ENCODE results near the gene SPEN.
"Not testable (repeated sequence)": the region's sequence is repeated elsewhere in the genome, so short reads cannot be mapped to it uniquely, and the experiment has no call there.

The SPEN gene

DNA sequence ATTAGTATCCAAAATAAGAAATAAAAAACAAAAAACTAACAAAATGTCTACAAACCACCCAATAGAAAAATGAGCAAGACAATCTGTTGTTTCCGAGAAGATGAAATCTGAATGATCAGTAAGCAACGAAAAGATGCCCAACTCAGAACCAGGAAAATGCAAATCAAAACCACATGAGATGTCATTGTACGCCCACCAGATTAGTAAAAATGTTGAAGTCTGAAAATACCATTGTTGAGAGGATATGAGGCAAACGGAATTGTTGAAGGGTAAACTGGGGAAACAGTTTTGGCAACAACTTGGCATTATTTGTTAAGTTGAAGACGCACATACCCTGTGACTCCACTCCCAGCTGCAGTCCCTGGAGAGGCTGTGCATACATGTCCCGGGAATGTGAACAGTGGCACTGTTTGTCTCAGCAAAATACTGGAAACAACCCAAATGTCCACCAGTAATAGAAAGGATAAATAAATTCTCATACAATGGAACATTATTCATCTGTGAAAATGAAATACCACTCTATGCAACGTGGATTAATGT is 117.8 kb downstream of the SPEN start:
- no peak for DNase-seq

DNA sequence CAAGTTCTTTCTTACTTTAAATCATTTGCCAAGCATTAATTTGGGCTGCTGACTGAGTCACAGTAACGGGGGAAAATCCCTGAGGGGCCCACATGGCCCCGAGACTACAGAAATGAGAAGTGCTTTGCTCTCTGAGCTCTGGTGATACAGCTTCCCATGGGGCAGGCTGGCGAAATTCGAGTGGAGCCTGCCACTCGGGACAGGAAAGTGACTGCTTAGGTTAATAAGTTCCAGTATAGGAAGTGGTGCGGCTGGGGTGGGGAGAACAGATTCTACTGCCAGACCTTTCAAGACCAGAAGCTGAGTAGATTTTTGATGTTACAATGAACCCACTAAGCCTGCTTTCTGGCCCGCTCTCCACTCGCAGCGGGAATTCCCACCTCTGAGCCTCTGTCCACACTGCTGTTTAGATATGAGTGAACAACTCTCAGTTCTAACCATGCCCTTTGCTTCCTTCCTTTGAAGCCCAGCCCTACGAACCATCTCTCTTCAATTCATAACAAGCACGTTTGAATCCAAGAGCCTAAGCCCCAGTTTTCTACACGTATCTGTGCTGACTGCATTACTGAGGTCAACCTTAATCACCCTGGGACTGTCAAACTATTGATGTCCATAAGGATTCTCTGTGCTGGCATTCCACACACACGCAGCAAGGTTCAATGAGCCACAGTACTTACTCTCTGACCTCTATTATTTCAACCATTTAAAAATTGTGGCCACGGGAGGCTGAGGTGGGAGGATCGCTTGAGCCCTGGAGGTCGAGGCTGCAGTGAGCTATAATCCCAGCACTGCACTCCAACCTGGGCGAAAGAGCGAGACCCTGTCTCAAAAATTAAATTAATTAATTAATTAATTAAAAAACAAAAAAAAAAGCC is 118.8 kb downstream of the SPEN start:
- no peak for DNase-seq

DNA sequence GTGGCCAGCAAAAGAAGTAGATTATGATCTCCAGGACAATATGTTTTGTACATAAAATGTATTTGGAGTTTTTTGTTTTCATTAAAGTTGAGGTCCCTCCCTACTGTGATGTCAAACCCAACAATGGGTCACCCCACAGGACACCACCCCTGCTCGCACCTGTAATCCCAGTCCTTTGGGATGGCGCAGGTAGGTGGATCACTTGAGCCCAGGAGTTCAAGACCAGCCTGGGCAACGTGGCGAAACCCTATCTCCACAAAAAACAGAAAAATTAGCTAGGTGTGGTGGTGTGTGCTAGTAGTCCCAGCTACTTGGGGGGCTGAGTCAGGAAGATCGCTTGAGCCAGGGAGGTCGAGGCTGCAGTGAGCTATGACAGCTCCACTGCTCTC is 119.4 kb downstream of the SPEN start:
- DNase-seq: no peak

DNA sequence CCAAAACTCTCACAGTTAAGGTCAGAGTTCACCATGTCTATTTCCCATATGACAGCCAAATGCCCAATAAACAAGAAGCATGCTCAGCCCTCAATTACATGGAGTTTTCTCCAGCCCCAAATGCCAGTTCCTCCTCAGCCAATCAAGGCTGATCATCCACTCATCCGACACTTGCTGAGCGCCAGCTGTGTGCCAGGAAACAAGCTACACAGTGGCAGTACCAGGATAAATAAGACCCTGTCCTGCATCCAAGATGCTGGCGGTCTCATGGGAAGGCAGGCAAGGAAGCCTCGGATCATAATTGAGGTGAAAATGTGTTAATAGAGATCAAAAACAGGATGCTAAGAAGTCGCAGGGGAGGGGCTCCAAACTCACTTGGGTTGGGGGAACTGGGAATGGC is 120.7 kb downstream of the SPEN start:
- DNase-seq: no peak

DNA sequence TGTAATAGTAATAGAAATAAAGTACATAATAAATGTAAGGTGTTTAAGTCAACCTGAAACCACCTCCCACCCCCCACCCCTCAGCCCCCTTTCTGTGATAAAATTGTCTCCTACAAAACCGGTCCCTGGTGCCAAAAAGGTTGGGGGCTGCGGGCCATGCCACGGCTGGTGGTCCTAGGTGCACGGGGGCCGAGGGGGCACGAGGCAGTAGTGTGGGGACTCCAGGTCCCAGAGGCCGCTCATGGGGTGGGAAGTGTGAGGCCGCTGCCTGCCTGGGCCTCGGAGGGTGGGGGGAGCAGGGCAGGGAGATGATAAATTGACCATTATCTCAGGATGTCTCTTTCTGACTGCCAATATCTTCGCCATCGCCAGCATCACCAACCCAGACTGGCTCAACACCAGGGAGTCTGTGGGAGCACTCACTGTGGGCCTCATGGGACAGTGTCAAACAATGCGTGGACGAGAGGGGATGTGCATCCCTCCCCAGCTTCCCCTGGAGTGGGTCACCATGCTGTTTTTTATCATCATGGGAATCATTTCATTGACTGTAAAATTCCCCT is 121.9 kb downstream of the SPEN start:
- no peak for DNase-seq

DNA sequence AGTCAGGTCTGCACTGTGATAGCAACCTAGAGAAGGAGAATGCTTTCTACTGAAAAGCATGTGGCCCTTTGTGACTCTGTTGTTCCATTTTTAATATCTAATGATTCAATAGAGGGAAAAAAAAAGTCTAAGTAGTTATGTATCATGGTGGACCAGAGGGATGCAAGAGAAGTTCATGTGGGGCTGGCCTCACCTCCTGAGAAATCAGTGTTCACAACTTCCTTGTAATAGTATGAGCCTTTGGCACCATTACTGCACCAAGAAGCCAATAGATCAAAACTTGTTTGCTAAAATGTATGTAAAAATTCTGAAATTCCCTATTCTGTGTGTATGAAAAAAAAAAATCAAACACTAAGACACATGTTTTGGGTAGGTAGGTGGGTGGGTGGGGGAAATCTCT is 123.4 kb downstream of the SPEN start:
- no peak for DNase-seq

DNA sequence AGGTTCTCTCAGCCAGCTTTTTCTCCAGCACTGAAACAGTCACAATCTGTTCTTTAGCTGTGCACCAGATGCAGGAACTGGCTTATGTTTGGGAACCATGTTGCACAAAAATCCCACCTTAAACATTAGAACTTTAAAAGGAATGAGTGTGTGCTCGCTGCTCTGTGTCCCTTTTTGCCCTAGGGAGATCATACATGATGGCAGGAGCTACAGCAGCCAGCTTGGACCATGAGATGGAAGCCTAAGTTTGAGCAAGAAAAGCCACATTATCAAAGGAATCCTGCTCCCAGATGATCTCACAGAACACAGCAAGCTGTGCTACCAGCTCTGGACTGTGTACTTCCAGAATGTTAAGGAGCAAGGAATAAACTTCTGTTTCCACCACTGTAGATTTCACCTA is 124.9 kb downstream of the SPEN start:
- DNase-seq: no peak

DNA sequence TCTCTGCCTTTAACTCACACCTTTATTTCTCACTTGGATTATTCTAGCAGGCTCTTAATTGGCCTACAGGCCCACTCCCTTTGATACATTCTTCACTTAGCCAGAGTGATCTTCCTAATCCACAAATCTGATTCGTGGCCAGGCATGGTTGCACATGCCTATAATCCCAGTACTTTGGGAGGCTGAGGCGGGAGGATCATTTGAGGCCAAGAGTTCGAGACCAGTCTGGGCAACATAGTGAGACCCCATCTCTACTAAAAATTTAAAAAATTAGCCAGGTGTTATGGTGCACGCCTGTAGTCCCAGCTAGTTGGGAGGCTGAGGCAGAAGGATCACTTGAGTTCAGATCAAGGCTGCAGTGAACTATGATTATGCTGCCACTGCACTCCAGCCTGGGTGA is 126.3 kb downstream of the SPEN start:
- no peak for DNase-seq

DNA sequence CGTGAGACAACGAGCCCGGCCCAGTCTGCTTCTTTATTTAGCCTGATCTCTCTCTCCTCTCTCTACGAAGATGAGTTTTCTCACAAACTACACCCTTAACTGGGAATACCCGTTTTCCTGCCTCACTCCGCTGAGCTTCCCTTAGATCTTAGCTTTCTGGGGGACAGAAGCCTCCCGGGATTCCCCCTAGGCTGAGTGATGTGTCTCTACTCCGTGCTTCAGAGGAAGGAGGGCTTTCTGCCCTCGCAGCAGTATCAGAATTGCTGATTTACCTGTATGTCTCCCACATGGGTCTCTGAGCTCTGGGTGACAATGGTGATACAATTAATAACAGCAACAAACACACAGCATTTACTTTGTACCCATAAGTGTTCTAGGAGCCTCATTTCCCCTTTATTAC is 127.3 kb downstream of the SPEN start:
- no peak for DNase-seq

DNA sequence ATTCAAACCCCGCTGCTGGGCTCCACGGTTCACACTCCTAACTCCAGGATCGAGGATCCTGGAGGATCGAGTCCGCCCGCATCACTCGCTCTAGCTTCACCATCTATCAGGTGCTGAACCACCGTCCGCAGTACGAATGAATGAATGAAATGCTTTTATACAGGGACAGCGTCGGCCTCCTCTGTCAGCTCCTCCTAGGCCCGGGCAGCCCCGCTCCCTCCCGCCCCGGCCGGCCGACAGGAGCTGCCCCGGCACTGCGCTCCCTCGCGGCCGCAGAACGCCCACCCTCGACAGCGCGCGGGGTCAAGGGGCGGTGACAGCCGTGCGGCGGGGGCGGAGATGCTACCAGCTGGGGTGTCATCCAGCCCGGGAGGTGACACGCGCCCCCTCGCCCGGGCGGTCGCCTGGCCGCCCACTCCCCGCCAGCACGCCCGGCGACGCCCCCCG is 127.9 kb downstream of the SPEN start:
- peak; percentile 77 for DNase-seq

DNA sequence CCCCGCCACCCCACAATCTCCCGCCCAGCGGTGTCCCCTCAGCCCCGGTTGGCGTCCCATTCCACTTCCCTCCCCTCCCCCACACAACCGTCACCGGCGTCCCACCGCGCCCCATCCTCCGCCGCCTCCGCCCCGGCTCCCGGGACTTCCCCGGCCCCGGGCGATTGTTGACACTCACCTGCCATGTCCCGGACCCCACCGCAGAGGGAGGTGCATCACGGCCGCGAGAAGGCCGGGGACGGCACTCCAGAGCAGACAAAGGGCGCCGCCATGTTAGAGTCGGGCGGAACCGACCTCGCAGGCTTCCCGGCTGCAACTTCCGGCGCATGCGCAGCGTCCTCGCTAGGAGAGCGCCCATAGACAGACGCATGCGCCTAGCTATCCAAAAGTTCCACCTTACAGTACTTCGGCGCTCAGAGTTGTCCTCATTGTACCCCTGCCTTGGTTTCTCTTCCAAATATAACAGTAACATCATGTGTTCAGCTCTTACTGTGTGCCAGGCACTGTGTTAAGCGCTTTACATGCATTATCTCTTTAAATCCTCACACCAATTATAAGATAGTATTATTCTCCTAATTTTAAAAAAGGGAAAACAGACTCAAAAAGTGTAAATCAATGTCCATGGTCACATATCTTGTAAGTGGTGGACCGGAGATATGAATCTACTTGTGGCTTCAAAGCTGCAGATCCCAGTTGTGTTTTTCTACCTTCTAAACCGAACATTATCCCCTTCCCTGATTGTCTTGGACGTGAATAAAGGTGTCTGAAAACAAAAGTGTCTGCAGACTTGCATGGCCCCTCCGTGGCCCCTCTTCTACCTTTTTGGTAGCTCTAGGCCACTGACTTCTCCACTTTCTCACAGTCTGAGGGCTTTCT is 128.5 kb downstream of the SPEN start, which contains the start of gene ZBTB17:
TSS of gene ZBTB17 (minus strand) at position 297 of the 876 bp plus-strand sequence. CDS start 27,606 bp downstream, outside the sequence.
- DNase-seq: peak; percentile 96

DNA sequence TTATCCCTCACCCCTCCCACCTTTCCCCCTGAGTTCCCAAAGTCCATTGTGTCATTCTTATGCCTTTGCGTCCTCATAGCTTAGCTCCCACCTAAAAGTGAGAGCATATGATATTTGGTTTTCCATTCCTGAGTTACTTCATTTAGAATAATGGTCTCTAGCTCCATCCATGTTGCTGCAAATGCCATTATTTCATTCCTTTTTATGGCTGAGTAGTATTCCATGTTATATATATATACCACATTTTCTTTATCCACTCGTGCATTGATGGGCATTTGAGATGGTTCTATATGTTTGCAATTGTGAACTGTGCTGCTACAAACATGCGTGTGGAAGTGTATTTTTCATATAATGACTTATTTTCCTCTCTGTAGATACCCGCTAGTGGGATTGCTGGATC is 130.4 kb downstream of the SPEN start:
- not testable (repeated sequence) for DNase-seq

DNA sequence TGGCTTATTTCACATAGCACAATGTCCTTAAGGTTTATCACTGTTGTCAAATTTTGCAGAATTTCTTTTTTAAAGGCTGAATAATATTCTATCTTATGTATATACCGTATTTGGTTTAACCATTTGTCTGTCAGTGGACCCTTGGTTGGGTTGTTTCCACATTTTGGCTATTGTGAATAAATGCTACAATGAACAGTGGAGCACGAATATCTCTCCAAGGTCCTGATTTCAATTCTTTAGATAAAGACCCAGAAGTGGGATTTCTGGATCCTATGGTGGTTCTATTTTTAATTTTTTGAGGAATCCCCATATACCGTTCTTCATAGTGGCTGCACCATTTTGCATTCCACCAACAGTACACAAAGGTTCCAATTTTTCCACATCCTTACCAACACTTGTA is 134.2 kb downstream of the SPEN start:
- no peak for DNase-seq

DNA sequence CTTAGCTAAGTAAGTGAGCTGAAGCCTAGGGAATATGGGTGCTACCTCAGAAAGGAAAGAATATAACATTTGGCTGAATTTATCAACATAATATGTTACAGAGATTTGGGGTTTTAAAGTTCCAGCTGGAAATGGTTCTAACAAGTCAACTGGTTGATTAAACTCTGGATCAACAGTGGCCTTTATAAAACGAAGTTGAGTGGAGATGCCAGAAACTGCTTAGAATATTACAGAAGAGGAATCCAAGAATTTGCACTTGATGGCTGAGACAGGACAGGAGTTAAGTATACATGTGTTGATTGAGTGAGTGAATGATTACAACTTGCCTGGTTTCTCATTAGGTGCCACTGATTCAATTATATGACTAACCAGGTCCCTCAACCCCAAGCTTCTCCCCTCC is 135.8 kb downstream of the SPEN start:
- DNase-seq: no peak

DNA sequence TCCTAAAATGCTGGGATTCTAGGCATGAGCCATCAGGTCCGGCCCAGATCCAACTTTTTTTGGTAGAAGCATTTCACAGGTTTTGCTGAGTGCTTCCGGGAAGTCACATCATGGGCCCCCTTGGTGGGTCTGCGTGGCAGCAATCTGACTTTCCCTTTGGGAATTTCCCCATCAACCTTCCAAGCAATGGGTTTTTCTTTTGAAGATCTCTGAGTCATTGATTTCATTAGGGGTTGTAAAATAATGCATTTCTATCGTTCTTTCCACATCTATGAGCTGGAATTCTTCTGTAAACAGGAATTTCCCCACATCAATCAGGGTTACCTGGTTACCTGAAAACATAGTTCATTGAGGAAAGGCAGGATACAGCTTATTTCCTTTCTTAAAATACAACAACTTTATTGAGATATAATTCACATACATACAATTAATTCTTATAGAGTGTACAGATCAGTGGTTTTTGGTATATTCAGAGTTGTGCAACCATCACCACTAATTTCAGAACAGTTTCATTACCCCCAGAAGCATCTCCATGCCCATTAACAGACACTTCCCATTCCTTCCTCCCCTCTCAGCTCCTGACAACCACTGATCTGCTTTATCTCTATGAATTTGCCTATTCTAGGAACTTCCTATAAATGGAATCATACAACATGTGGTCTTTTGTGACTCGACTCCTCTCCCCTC is 138.2 kb downstream of the SPEN start:
- no peak for DNase-seq

DNA sequence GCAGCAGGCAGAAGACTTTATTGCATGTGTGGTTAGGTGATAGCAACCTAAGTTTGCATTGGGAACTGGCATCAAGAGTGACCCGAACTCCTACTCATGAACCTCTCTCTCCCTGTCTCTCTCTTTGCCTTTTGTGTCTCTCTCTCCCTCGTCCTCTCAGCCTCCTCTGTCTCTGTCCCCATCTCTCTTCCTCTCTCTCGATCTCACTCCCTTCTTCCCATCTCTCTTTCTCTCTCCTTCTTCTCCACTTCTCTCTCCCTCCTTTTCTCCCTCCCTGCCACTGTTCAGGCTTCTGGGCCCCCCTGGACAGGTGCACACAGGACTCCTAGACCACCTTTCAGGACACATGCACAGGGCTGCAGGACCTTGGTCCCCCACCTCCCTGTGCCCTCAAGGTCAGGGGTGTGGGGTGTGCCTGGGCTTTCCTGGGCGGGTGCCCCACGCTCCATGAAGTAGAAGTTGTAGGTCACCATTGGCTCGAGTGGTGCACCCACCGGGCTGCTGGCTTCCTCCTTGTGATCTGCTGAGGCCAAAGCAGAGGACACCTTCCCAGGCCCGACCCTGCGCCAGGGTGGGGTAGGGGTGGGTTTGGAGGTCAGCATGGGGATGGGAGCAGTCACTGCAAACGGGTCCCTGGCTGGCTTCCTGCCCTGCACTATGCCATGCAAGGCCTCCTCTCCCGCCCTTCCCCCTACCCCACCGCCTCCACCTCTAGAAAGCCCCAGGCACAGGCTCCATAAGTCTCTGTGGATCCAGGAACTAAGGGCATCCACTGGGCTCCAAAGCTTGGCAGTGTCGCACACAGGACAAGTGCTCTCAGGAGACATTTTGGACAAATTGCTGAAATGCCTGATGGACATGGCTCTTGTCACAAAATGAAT is 141.6 kb downstream of the SPEN start:
- no peak for DNase-seq

DNA sequence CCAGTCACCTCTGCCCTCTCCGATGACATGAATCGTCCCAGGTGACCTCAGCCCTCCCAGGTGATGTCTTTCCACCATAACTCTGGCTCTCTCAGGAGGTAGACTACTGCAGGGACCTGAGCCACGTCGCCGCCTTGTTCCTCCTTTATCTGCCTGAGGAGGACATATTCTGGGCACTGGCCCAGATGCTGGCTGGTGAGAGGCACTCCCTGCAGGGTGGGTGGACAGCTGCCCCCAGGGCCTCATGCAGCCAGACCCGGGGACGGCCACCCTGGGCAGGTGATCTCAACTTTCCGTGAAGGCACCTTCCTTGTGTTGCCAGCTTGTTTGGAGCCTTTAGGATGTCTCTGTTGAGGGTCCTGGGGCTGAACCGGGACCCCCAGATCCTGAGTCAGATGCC is 142.3 kb downstream of the SPEN start:
- no peak for DNase-seq

Measured in femur (tissue), 1 donor.